Neural progenitor cell (in vitro differentiated cells): ENCODE results near the gene BMPR1B. TPM values are rescaled to one million over a fixed set of nuclear protein-coding genes. Genes with fewer than 3 reads are reported as not detected.
A peak's percentile ranks its signal among the peaks of the same experiment; 100 is the strongest.

ENCODE experiments used
- DNase-seq: peaks from one replicate; pipeline ENCODE4 v3.0.0-alpha.2; 2016; ENCODE audit warnings: low spot score
- H2AFZ ChIP-seq: fragments of 200-600 bp; sonication (generic); replicated peaks from 2 replicates; pipeline ENCODE4 v1.6.1; 2016; ENCODE audit warnings: antibody characterized with exemption
- H3F3A ChIP-seq: fragments of 200-600 bp; sonication (generic); 2 replicates; pipeline ENCODE4 v1.6.1; 2016; ENCODE audit warnings: antibody characterized with exemption, low read depth
- H3K27ac ChIP-seq: fragments of 200-600 bp; sonication (generic); 2 replicates; pipeline ENCODE4 v1.5.1; 2016; ENCODE audit warnings: mild to moderate bottlenecking
- H3K27me3 ChIP-seq: fragments of 200-600 bp; sonication (generic); 2 replicates; pipeline ENCODE4 v1.6.1; 2016; ENCODE audit warnings: mild to moderate bottlenecking, moderate library complexity
- H3K36me3 ChIP-seq: fragments of 200-600 bp; sonication (generic); 2 replicates; pipeline ENCODE4 v1.5.1; 2016
- H3K4me1 ChIP-seq: fragments of 200-600 bp; sonication (generic); 2 replicates; pipeline ENCODE4 v1.6.1; 2016; ENCODE audit warnings: mixed run types
- H3K4me2 ChIP-seq: fragments of 200-600 bp; sonication (generic); 2 replicates; pipeline ENCODE4 v1.6.1; 2016
- H3K4me3 ChIP-seq: fragments of 200-600 bp; sonication (generic); 2 replicates; pipeline ENCODE4 v1.5.1; 2016
- H3K79me2 ChIP-seq: fragments of 200-600 bp; sonication (generic); 2 replicates; pipeline ENCODE4 v1.6.1; 2016; ENCODE audit warnings: low read depth
- H3K9ac ChIP-seq: fragments of 200-600 bp; sonication (generic); 2 replicates; pipeline ENCODE4 v1.6.1; 2016
- H3K9me3 ChIP-seq: fragments of 200-600 bp; sonication (generic); 2 replicates; pipeline ENCODE4 v1.5.1; 2016; ENCODE audit warnings: low read depth
- H4K20me1 ChIP-seq: fragments of 200-600 bp; sonication (generic); 2 replicates; pipeline ENCODE4 v1.6.1; 2016; ENCODE audit warnings: low read depth
- H3K27ac Mint-ChIP-seq: 3 replicates; pipeline ENCODE4 v1.8.0; 2021; ENCODE audit warnings: mixed read lengths
- H3K27me3 Mint-ChIP-seq: 2 replicates; pipeline ENCODE4 v1.8.0; 2022; ENCODE audit warnings: low read depth, mild to moderate bottlenecking, inconsistent platforms, moderate library complexity, mixed read lengths; ENCODE audit not compliant: insufficient read depth
- H3K36me3 Mint-ChIP-seq: 3 replicates; pipeline ENCODE4 v1.8.0; 2021; ENCODE audit warnings: mixed read lengths
- H3K4me1 Mint-ChIP-seq: 3 replicates; pipeline ENCODE4 v1.8.0; 2021; ENCODE audit warnings: mixed read lengths
- H3K4me3 Mint-ChIP-seq: 3 replicates; pipeline ENCODE4 v1.8.0; 2021; ENCODE audit warnings: mild to moderate bottlenecking, moderate library complexity, mixed read lengths
- H3K9me3 Mint-ChIP-seq: 3 replicates; pipeline ENCODE4 v1.8.0; 2020; ENCODE audit warnings: mixed read lengths
- EZH2 ChIP-seq: fragments of 200-600 bp; sonication (generic); IDR thresholded peaks from 2 replicates; pipeline ENCODE4 v1.6.1; 2017; ENCODE audit warnings: antibody characterized with exemption, mild to moderate bottlenecking, moderate library complexity
- EZH2phosphoT487 ChIP-seq: fragments of 200-600 bp; sonication (generic); IDR thresholded peaks from 2 replicates; pipeline ENCODE4 v1.6.1; 2017; ENCODE audit warnings: antibody characterized with exemption
- total RNA-seq: library from RNA; depleted of rRNA; stranded (reverse); fragments of >200 nt; gene quantifications from 2 replicates; pipeline ENCODE4 v1.2.3, GENCODE V29; 2015; ENCODE audit warnings: low replicate concordance
- TF ChIP-seq, protein P1 (sequence below): fragments of 200-600 bp; sonication (generic); IDR thresholded peaks from 2 replicates; pipeline ENCODE4 v1.5.1; 2017; ENCODE audit warnings: antibody characterized with exemption, mild to moderate bottlenecking

Gene BMPR1B
- total RNA-seq, 1 donor from 2014 or later = 2.7 TPM

DNA sequence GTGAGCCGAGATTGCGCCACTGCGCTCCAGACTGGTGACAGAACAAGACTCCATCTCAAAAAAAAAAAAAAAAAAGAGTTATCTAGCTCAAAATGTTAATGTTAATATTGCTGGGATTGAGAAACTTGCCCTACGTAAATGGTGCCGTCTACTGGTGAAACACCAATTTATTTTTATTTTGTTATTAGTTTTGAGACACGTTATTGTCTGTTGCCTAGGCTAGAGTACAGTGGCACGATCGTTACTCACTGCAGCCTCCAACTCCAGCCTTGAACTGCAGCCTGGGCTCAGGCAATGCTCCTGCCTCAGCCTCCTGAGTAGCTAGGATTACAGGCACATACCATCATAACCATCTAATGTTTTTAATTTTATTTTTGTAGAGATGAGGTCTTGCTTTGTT is 262.8 kb downstream of the BMPR1B start:
- Histone ChIP-seq H3K9ac (no peak overlapping the region), H3K27ac (no peak overlapping the region), H3K9me3 (no peaks in the 10 kb centered on the region), H3K4me3 (no peak overlapping the region), H3F3A (no peaks in the 10 kb centered on the region), H3K79me2 (no peaks in the 10 kb centered on the region), H4K20me1 (no peaks in the 10 kb centered on the region), H3K4me1 (no peaks in the 10 kb centered on the region), H2AFZ (no peak overlapping the region), H3K4me2 (no peak overlapping the region), H3K27me3 (no peaks in the 10 kb centered on the region), H3K36me3 (no peaks in the 10 kb centered on the region)
- Mint-ChIP-seq H3K27me3 (no peaks in the 10 kb centered on the region), H3K27ac (no peak overlapping the region), H3K36me3 (no peaks in the 10 kb centered on the region), H3K4me1 (peaks cover 4% of the 10 kb centered on the region), H3K4me3 (no peak overlapping the region), H3K9me3 (no peaks in the 10 kb centered on the region)
- no peak for DNase-seq
- no peak for TF ChIP-seq EZH2
- no peak for TF ChIP-seq EZH2phosphoT487
- TF ChIP-seq, protein P1, sequence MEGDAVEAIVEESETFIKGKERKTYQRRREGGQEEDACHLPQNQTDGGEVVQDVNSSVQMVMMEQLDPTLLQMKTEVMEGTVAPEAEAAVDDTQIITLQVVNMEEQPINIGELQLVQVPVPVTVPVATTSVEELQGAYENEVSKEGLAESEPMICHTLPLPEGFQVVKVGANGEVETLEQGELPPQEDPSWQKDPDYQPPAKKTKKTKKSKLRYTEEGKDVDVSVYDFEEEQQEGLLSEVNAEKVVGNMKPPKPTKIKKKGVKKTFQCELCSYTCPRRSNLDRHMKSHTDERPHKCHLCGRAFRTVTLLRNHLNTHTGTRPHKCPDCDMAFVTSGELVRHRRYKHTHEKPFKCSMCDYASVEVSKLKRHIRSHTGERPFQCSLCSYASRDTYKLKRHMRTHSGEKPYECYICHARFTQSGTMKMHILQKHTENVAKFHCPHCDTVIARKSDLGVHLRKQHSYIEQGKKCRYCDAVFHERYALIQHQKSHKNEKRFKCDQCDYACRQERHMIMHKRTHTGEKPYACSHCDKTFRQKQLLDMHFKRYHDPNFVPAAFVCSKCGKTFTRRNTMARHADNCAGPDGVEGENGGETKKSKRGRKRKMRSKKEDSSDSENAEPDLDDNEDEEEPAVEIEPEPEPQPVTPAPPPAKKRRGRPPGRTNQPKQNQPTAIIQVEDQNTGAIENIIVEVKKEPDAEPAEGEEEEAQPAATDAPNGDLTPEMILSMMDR = no peak

DNA sequence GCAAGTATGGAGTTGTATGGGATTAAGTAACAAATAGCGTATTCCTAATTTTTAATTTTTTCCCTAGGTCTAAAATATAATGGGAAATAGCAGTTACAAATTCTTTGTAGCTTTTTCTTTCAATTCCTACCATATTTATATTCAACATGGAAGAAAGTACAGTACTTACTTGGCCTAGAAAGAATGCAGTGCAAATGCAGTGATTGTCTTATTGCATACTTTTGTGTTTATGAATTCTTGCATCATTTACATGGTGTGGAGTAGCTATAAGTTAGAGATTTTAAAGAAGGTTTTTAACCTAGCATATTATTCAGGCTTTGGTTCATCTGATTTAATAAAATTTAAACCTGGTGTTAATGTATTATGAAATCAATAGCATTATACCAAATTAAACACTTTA is 263.3 kb downstream of the BMPR1B start:
- no peaks in the 10 kb centered on the region for H3K79me2 ChIP-seq
- H4K20me1 ChIP-seq = no peaks in the 10 kb centered on the region
- H3K27me3 Mint-ChIP-seq = no peaks in the 10 kb centered on the region
- H3K36me3 ChIP-seq = no peaks in the 10 kb centered on the region
- no peak overlapping the region for H3K4me2 ChIP-seq
- H3K4me3 Mint-ChIP-seq = no peak overlapping the region
- no peaks in the 10 kb centered on the region for H3K4me1 ChIP-seq
- H3K4me3 ChIP-seq = no peak overlapping the region
- H3K27me3 ChIP-seq = no peaks in the 10 kb centered on the region
- TF ChIP-seq EZH2 = no peak
- TF ChIP-seq, protein P1 = no peak
- TF ChIP-seq EZH2phosphoT487 = no peak
- H2AFZ ChIP-seq = no peak overlapping the region
- H3K9me3 ChIP-seq = no peaks in the 10 kb centered on the region
- H3K9me3 Mint-ChIP-seq = no peaks in the 10 kb centered on the region
- H3K9ac ChIP-seq = no peak overlapping the region
- H3F3A ChIP-seq = no peaks in the 10 kb centered on the region
- H3K4me1 Mint-ChIP-seq = peaks cover 4% of the 10 kb centered on the region
- no peak overlapping the region for H3K27ac ChIP-seq
- no peak for DNase-seq
- H3K27ac Mint-ChIP-seq = no peak overlapping the region
- H3K36me3 Mint-ChIP-seq = no peaks in the 10 kb centered on the region

DNA sequence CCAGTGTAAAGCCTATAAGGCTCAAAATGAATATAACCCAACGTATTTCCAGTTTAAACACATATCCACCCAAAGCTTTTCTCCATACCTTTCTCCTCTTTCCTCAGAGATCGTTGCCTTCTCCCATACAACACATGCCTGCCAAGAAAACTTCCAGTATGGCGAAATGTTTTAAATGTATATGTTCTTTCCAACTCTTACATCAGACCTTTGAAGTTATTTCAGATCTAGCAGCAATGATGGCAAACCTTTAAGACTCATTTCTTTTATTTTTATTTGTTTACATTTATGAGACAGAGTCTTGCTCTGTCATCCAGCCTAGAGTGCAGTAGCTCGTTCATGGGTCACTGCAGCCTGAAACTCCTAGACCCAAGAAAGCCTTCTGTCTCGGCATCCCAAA is 265.4 kb downstream of the BMPR1B start:
- H3K27ac ChIP-seq = no peak overlapping the region
- H3K27me3 Mint-ChIP-seq = no peaks in the 10 kb centered on the region
- peaks cover 16% of the 10 kb centered on the region for H3K4me1 Mint-ChIP-seq
- H3K4me3 Mint-ChIP-seq = no peak overlapping the region
- DNase-seq = no peak
- no peaks in the 10 kb centered on the region for H3K9me3 ChIP-seq
- H3K36me3 ChIP-seq = no peaks in the 10 kb centered on the region
- no peak overlapping the region for H3K9ac ChIP-seq
- no peaks in the 10 kb centered on the region for H3K36me3 Mint-ChIP-seq
- H3K4me2 ChIP-seq = no peak overlapping the region
- H3K79me2 ChIP-seq = no peaks in the 10 kb centered on the region
- H3F3A ChIP-seq = peaks cover 10% of the 10 kb centered on the region
- no peak overlapping the region for H2AFZ ChIP-seq
- H3K4me1 ChIP-seq = peaks cover 16% of the 10 kb centered on the region
- TF ChIP-seq EZH2phosphoT487 = no peak
- TF ChIP-seq, protein P1 = no peak
- no peak for TF ChIP-seq EZH2
- no peak overlapping the region for H3K4me3 ChIP-seq
- no peaks in the 10 kb centered on the region for H3K9me3 Mint-ChIP-seq
- H3K27me3 ChIP-seq = no peaks in the 10 kb centered on the region
- H4K20me1 ChIP-seq = no peaks in the 10 kb centered on the region
- H3K27ac Mint-ChIP-seq = peak overlapping the region; percentile 29
